ENCODE results near the gene RDX.

DNA sequence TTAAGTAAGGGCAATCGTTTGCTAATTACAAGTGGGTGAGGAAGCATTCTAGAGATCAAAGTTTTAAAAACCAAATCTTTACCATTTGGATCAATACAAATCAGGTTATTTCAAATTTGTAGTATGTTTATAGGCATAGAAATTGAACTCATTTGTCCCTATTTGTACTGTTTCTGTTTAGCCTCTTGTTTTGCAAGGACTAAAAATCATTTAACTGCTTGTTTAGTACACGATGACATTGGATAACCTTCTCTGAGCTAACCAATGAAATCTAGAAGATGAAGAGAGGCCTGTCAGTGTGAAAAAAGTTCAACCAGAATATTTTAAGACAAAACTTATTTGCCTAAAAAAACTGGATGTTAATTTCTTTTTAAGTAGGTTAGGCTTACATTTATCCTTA, 163.3 kb downstream of the RDX start:
- TF ChIP-seq, protein P1, sequence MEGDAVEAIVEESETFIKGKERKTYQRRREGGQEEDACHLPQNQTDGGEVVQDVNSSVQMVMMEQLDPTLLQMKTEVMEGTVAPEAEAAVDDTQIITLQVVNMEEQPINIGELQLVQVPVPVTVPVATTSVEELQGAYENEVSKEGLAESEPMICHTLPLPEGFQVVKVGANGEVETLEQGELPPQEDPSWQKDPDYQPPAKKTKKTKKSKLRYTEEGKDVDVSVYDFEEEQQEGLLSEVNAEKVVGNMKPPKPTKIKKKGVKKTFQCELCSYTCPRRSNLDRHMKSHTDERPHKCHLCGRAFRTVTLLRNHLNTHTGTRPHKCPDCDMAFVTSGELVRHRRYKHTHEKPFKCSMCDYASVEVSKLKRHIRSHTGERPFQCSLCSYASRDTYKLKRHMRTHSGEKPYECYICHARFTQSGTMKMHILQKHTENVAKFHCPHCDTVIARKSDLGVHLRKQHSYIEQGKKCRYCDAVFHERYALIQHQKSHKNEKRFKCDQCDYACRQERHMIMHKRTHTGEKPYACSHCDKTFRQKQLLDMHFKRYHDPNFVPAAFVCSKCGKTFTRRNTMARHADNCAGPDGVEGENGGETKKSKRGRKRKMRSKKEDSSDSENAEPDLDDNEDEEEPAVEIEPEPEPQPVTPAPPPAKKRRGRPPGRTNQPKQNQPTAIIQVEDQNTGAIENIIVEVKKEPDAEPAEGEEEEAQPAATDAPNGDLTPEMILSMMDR (IDR thresholded peaks at IDR 0.05): no peak
- TF ChIP-seq ZFX (IDR thresholded peaks at IDR 0.05; ENCODE audit: borderline replicate concordance): no peak
